ENCODE data around the gene GLI2.

GLI2 gene

DNA sequence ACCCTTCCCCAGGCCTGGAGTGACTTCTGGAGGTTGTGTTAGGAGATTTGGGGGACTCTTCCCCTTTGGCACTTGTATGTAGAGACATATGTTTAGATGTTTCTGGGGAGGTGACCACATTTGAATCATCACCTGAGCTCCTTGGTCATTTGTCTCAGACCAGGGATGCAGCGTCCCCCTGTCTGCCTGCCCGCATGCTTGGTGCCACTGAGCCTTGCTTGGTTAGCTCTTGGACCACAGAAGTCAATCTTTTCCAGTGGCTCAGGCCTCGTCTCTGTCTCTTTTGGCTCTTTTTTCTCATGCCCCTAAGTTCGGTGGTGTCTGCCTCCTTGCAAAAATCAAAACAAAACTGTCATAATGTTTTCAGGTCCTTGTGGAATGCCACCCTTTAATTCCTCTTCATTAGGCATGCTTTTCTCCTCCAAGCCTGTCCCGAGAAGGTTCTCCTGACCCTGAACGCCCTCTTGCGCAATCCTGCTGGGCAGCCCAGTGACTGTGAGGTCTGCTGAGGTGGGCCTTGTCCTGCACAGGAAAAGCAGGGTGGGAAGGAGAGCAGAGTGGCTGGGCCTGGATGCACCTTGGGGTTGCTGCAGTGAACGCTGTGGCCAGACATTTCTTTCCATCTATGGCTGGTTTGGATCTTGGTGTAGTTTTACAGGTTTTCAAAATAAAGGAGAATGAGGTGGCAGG is 24.9 kb downstream of the GLI2 start:
- no peak for DNase-seq

DNA sequence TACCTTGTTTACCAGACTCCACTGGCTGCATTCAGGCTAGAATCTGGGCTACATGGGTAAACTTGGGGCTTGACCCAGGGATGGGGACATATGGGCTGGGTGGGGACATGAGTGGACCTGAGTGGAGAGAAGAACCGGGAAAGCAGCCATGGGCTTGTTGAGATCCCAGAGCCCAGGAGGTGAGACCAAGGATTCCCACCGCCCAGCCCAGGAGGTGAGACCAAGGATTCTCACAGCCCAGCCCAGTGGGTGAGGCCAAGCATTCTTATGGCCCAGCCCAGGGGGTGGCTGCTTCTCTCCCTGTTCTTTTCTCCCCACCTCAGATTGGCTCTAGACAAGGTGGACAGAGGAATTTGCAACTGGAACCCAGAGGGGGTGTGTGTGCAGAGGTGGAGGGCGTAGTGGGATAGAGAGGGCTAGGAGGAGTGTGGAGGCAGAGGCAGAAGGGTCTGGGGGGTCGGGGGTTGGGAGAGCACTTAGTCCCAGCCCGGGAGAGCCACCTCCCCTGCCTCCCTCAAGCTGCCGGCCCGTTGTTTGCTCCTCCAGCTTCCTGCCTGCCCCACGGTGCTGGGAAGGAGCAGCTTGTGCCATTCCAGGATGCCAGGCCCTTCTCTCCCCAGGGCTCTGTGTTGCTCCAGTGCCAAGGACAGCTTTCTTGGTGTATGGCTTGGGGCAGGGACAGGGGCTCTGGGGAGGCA is 25.6 kb downstream of the GLI2 start:
- DNase-seq, result no peak

DNA sequence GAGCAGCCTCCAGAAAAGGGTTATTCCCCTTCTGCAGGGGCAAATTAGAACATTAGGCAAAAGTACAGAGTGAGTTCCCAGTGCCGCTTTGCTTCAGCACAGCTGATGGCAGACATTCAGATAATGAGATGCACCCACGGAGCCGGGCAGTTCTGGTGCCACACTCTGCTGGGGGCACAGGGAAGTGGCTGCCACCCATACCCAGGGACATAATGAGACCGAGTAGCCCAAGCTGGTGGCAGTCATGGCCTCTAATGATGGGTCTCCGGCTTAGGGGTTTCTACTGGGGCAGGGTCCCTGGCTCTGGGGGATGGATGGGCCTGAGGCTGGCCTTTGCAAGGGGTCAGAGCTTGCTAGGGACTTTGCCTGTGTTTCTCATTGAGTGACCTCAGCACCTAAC is 26.2 kb downstream of the GLI2 start:
- no peak for DNase-seq

DNA sequence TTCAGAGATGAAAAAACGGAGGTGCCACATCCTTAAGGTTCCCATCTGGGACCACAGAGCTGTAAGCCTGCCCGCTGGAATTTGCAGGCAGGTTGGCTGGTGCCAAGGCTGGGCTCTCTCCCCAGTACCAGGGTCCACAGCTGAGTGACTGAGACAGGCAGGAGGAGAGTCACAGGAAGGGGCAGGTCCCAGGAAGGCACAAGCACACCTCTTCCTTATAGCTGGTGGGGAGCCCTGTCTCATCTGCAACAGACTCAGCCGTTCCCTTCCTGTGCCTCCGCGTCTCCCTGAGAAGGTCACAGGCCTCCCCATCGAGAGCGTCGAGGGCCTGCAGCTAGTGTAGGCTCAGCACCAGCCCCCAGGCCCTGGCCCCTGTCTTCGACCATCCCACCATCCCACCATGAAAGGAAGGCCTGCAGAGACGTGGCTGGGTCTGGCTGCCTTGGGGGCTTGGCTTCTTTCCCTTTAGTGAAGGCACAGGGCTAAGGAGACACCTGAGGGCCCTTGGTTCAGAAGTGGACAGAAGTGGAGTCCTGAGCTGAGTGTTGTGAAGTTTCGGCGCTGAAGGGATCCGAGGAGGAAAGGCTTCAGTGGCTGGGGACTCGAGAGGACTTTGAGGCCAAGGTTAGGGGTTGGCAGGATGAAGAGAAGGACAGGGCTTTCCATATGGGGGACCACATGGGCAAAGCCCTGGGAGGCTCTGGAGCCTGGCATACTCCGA is 26.8 kb downstream of the GLI2 start:
- DNase-seq, result no peak

DNA sequence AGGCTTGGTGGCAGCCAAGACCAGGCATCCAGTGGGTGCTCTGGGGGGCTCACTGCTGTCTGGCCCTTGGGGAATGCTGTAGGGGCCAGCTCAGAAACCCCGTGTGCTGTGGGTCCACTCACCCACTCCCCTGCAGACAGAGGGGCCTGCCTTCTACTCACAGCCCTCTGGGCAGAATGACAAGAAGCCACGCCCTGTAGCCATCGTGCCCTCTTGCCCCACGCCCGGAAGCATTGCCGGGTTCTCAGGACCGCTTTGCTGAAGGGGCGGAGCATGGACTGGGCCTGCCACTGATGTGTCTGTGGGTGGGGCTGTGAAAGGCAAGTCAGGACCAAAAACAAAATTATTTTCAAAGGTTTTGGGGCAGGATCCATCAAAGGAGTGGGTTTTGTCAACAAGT is 27.8 kb downstream of the GLI2 start:
- DNase-seq, result no peak

DNA sequence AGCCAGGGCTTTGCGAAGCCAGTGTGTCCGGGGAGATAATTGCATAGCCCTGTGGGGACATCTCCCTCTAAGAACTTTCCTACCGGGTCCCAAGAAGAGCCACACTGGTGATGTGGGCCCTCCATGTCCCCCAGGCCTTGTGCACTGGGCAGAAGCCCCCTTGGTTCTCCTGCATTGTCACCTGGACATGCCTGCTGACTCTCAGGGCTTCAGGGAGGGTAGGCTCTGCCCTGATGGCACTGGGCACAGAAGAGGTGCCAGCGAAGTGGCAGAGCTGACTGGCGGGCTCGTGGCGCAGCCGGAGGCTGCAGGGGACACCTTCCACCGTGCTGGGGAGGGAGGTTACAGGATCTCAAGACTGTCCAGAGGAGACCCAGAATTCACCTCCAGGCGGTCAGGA is 28.3 kb downstream of the GLI2 start:
- no peak for DNase-seq

DNA sequence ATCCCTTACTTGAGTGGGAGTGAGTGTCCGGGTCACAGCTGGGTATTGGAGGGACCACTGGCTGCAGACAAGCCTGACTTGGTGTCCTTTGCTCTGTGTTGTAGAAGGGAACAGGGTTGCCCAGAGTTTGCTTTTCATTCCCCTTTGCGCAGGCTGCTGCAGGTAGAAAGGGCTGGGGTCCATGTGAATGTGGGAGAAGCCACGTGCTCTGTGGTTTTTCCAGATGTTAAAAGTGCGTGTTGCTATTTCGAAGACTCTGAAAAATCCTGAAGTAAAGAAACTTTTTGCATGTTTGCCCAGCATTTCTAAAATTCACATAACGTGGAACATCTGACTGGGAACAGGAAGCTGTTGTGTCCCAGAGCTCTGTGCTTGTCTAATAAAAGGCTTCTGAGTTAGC is 28.8 kb downstream of the GLI2 start:
- no peak for DNase-seq

DNA sequence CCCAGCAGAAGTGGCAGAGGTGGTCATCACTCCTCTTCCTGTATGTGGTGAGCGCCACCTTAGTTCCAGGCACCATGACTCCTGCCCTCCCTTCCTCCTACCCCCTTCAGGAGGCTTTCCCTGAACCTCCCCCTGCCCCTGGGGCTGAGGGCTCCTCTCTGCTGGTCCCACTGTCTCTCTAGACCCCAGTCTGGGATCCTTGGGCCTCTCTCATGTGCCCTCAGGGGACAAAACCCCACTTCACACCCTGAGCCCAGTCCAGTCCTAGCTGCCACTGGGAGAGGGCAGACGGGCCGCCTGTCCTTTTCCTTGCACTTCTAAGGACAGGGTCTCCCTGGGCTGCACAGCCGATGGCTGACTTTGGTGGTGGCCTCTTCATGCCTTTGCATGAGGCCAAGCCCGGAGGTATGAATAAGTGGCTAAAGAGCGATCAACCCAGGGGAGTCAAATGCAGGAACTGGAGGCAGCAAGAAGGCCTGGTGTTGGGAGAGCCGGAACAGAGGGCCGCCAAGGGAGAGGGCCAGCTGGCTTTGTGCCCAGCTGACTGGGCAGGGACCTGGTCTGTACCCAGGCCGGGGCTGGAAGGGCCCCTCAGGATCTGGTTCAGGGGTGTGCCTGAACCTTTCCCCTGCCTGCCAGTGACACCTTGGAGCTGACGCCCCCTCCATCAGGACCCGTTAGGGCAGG is 29.5 kb downstream of the GLI2 start:
- no peak for DNase-seq

DNA sequence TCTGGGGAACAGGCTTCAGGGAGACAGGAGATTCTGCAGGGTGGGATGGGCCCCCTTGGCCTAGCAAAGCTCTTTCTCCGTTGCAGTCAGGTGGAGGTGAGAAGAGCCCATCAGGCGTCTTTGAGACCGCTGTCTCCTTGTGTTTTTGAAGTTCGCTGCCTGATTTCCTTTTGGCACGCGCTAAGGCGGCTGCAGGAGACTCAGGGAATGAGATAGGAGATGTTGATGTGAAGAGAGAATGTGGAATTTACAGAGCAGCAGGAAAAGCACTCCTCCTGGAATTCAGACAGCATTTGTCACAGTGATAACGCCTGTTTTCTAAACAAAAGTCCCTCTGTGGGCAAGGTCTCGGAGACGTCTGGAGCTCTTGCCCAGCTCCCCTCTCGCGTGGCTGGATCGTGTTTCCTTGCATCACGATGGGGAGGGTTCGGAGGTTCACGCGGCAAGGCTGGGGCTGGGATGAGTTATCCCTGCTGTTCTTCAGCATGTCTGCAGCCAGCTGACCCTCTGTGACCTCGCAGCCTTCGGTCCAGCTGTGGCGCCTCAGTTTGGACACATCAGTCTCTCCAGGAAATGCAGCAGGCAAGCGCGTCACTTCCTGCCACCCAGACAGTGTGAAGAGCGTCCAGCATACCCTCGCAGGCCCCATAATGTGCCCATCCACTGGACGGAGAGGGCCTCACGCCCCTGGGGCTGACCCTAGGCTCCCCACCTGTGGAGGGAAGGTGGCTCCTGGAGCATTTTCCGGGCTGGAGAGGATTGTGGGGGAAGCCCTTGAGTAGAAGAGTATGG is 30.2 kb downstream of the GLI2 start:
- DNase-seq, result no peak

DNA sequence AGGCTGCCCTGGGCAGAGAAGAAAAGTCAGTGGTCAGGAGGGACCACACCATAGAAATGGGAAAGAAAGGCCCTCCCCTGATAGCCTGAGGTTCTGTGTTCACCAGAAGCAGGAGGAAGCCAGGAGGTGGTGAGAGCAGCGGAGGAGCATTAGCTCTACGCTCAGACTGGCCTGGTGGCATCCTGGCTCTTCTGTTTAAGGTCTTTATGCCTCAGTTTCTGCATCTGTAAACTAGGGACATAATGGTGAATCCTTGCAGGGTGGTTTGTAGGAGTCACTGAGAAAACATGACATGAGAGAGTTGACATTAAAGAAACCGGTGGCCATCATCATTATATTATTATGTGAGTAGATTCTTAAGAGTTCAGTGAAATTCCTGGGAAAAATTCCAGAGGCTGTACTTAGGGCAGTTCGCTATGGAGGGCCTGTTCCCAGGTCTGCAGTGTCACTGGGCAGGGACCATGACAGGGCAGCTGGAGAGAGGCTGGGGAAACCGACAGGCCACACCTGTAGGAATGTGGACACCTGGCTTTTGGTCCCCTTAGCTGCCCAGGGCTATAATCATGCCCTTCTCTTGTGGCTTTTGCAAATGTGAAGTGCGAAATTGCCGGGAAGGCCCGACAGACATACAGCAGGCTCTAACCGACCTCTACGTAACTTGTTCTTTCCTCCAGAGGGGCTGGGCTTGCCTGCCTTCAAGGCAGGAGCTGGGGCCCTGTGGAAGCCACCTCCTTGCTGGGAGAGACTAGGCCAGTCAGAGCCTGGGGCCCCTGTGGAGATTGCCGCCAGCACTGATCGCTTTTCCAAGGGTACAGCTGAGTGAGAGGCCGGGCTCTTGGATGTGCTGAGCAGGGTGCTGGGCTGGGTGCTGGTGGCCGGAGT is 31.0 kb downstream of the GLI2 start:
- DNase-seq, result no peak

DNA sequence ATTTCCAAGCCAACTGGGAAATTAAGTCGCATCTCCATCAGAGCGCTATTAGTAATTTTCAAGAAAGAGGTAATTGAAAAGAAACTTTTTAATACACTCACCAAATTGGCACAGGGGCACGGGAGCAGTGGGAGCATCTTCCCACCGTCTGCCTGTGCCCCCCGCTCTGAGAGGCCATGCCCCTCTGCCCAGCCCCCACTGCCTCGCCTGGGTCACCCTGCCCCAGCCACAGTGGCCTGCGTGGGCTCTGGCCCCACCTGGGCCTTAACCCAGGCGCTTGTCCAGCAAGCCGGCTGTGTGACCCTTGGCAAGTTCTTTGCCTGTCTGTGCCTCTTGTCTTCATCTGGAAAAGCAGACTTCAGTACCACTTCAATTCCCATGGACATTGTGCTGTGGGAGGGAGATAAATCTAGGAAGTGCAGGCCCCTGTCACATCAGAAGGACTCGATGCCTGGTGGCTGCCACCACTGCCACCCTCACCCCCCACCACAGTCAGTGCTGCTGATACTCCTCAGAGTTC is 31.9 kb downstream of the GLI2 start:
- no peak for DNase-seq

DNA sequence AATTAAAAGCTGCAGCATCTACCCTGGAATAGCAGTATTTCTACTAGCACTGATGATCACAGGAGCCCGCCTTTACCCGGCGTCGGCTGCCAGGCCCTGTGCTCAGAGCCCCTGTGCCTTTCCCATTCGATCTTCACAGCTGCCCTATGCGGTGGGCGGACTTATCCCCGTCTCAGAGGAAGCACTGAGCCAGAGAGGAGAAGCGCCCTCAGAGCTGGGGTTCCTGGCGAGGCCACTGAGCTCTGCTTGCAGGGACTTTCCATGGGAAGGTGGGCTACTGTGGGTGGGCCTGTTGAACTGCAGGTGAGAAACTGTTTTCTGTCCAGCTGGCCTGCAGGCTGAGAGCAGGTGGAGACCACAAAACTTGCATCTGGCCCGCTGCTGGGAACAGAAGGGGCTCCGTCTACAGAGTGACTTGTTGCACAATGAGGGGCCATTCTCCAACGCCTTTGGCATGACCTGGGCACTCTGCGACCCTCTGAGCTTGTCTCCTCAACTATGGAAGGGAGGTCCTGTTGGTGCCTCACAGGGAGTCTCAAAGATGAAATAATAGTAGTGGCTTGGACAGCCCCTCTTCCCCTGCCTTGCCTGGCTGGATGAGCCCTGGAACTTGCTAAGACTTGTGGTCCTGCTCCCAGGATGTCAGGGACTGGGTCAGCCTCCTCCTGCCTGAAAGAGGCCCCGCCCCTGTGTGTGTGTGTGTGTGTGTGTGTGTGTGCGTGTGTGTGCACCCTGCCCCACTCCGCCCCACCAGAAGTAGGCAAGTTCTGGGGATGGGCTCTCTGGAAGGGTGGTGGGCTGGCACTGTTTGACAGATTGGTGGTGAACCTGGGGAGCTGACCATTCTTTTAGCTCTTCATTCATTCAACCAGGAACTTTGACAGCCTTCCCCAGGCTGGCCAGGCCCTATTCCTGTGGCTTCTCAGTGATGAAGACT is 32.7 kb downstream of the GLI2 start:
- no peak for DNase-seq

DNA sequence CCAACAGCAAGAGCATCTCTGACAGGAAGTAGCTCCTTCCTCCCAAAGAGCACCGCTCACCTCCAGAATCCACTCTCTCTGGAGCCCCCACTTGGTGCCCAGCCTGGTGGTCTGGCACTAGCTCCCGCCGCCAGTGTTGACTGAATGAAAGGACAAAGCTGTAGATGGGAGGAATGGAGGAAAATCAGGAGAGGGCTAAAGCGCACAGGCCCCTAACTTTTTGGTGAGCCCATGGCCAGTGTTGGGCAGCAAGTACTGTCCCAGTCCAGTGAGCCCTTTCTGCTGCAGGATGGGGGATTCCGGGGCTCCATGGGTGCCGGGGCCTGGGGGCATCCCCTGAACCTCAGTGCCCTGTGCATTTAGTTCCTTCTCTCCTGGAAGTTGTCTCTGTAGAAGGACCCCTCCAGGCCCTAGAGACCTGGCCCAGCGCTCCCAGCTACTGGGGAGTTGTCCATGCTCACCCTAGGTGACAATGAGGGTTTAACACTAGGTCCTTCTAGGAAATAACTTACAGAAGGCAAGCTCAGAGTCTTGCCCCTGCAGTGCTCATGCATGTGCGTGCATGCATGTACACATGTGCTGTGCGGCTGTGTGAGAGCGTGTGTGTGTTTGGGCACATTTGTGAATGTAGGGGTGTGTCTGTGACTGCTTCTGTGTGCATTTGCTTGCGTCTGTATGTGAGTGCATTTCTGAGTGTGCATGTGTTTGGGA is 33.6 kb downstream of the GLI2 start:
- no peak for DNase-seq

DNA sequence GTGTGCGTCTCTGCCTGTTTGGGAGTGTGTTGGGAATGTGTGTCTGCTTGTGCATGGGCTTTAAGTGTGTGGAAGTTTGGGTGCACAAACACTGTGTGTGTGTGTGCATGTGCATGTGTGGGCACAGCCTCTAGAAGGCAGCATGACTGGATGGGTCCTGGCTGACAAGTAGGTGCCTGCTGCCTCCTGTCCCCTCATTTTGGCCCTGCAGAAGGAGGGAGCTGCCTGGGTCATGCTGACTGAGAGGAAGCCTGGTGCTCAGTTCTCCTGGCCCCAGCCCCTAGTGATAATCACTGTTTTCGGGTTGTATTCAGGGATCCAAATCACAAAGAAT is 34.1 kb downstream of the GLI2 start:
- no peak for DNase-seq

DNA sequence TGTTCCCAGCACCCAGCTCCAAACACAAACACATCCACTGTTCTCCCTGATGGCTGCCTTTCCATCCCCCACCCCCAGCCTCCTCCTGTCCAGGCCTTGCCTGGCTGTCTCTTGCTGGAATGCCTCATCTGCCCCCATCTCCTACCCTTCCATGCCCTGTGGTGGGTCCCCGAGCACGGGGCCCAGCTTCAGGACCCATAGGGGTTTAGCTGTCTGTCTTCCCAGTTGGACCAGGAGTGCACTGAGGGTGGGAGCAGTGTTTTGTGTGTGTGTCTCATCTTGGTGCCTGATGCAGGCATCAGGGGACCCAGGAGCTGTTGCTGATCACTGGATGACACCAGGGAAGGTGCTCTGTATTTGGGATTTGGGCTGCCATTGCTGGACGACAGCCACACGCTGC is 34.5 kb downstream of the GLI2 start:
- DNase-seq, result no peak

DNA sequence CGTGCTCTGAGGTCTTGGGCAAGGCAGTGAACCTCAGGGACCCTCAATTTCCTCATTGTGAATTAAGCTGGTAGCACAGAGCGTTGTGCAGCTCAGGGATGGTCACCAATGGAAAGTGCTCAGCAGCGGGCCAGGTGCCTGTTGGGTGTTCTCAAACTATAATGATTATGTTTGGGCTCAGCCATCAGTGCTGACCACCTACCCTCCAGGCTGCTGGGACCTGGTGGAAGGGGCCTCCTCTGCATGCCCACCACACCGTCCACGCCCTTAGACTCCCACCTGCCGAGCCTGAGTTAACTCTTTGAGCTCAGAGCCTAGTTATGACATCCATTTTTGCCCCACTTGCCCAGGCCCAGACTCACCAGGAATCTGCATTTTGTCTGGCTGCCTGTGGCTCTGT is 35.0 kb downstream of the GLI2 start:
- DNase-seq, result no peak

DNA sequence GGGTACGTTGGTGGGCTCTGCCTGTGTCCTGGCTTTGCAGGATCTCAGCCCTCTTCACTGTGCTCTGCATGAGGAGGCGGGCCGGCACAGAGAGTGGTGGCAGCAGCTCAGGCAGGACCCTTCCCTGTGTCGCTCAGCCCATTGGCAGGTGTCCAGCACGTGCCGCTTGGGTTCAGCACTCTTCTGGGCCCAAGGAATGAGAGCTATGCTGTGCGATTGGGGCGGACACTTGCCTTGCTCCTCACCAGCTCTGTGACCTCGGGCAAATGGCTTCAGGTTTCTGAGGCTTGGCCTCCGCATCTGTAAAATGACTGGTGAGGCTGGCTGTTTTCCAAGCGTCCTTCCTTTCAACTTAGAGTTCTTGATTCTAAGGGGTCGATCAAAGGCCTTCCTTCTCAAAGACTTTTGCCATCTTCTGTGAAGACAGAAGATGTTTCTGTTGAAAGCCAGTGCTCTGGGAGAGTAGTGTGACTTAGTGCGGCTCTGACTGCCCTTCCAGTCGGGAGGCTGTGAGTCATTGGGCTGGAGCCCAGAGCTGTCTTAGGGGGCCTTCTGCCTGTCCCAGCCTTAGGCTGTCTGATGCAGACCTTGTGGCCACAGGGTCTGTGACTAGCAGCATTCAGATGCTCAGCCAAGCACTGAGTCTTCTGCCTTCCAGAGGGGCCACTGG is 35.6 kb downstream of the GLI2 start:
- DNase-seq, result no peak

DNA sequence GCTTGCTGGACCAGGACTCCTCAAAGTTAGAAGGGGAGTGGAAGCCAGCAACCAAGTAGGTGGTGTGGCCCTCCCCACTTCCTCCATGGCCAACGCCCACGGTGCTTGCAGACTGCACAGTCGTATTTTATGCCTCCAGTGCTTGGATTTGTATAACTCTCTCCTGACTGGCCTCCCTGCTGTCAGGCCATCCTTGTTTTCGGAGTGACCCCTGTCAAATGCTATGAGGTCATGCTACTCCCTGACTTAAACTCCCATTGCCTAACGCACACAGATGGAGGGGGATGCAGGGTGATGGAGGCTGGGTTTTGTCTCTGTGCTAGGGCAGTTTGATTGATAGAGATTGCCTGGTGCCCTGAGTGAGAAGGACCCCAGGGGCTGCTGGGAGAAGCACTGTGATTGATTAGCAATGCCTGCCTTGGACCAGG is 36.1 kb downstream of the GLI2 start:
- DNase-seq, result no peak

DNA sequence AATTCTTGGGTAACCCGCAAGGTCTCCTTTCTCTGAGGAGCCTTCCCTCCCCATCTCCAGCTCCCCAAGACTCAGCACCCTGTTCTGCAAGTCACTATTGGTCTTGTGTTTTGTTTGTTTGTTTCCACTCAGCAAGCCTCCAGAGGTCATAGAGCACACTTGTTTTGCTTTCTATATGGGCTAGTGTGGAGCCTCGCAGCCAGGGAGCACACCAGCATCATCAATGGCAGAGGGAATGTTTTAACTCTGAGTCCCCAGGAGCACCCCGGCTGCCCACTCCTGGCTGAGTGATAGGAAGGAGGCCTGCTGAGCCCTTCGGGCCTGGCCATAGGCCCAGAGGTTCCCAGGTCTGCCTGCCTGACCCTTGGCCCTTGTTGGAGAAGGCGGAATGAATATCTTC is 36.6 kb downstream of the GLI2 start:
- DNase-seq, result no peak
